Left forelimb (tissue), 1 donor: ENCODE results near the gene CD300A.

ENCODE experiments used
- DNase-seq: peaks from one replicate; pipeline ENCODE4 v3.0.0-alpha.2; 2018; ENCODE audit warnings: low spot score

CD300A gene

GRCh38 chr17:74454197-74455024, 12.0 kb upstream of the CD300A start:
- no peak for DNase-seq

GRCh38 chr17:74455025-74455545, 11.3 kb upstream of the CD300A start:
- DNase-seq: no peak

- DNase-seq: no peak
Measured at GRCh38 chr17:74455821-74456220, 10.6 kb upstream of the CD300A start.

GRCh38 chr17:74457146-74457819, 9.2 kb upstream of the CD300A start:
- DNase-seq: no peak

GRCh38 chr17:74457820-74458166, 8.6 kb upstream of the CD300A start:
- no peak for DNase-seq

GRCh38 chr17:74458835-74459234, 7.6 kb upstream of the CD300A start:
- no peak for DNase-seq

GRCh38 chr17:74459622-74460021, 6.8 kb upstream of the CD300A start:
- no peak for DNase-seq

GRCh38 chr17:74460241-74460640, 6.2 kb upstream of the CD300A start:
- DNase-seq: no peak

- DNase-seq: no peak
Measured at GRCh38 chr17:74460996-74461395, 5.4 kb upstream of the CD300A start.

- no peak for DNase-seq
Measured at GRCh38 chr17:74461611-74462010, 4.8 kb upstream of the CD300A start.

GRCh38 chr17:74464730-74465377, 1.6 kb upstream of the CD300A start:
- no peak for DNase-seq

- no peak for DNase-seq
Measured at GRCh38 chr17:74465378-74466110, 890 bp upstream of the CD300A start.

- DNase-seq: no peak
Measured at GRCh38 chr17:74466828-74467184, 372 bp downstream of the CD300A start.

GRCh38 chr17:74467221-74467951, 952 bp downstream of the CD300A start:
- DNase-seq: no peak

GRCh38 chr17:74471341-74471740, 4.9 kb downstream of the CD300A start:
- no peak for DNase-seq

- DNase-seq: no peak
Measured at GRCh38 chr17:74472890-74473289, 6.5 kb downstream of the CD300A start.

GRCh38 chr17:74473294-74473693, 6.9 kb downstream of the CD300A start:
- no peak for DNase-seq

- no peak for DNase-seq
Measured at GRCh38 chr17:74474043-74474792, 7.8 kb downstream of the CD300A start.

- DNase-seq: no peak
Measured at GRCh38 chr17:74475189-74475588, 8.8 kb downstream of the CD300A start.

GRCh38 chr17:74477411-74477810, 11.0 kb downstream of the CD300A start:
- no peak for DNase-seq
